Endothelial cell of umbilical vein (primary cell): ENCODE data around the gene PRR3. TPM values are rescaled to one million over a fixed set of nuclear protein-coding genes. Genes with fewer than 3 reads are reported as not detected.

Experiments
- BruUV-seq: library from RNA; stranded (reverse); fragments of 400-500 nt; replicated peaks from 2 replicates; lab custom pipeline; 2021; lab: Mats Ljungman, UMichigan
- CTCF ChIA-PET: fragments of 300-600, 350-600 bp; sonication (Branson Sonifier 250); formaldehyde crosslinking; loops from one replicate; lab custom pipeline; 2021; ENCODE audit warnings: antibody characterized with exemption, inconsistent platforms; lab: Charles Lee
- POLR2A ChIA-PET: fragments of 300-600, 350-600 bp; sonication (Branson Sonifier 250); formaldehyde crosslinking; loops from one replicate; lab custom pipeline; 2021; ENCODE audit warnings: antibody characterized with exemption, inconsistent platforms; lab: Charles Lee
- DNase-seq: peaks from one replicate; pipeline ENCODE4 v3.0.0-alpha.2; 2011; ENCODE audit warnings: low read depth, low spot score
- FAIRE-seq: peaks from 2 replicates; lab custom pipeline; 2011; peaks lifted over from hg19 to GRCh38; lab: Jason Lieb, UNC
- H2AFZ ChIP-seq: 2 replicates; pipeline ENCODE4 v1.6.0; 2012; ENCODE audit warnings: low read depth, low read length, control low read depth, inconsistent platforms
- H3K27ac ChIP-seq: 2 replicates; pipeline ENCODE4 v1.5.1; 2011; ENCODE audit warnings: low read depth, mild to moderate bottlenecking, control low read depth, low read length, moderate library complexity; ENCODE audit not compliant: insufficient read depth
- H3K27me3 ChIP-seq, 2 experiments: 2 replicates each; pipeline versions ENCODE4 v1.6.0 to v1.6.1; 2011; ENCODE audit warnings: low read length in 2 of 2, mixed read lengths in 1 of 2; ENCODE audit not compliant: control insufficient read depth in 2 of 2, insufficient read depth in 2 of 2
- H3K36me3 ChIP-seq, 2 experiments: 2 replicates in 1 of 2; 3 replicates in 1 of 2; pipeline ENCODE4 v1.5.1; 2011; ENCODE audit warnings: low read length in 2 of 2, mild to moderate bottlenecking in 1 of 2, moderate library complexity in 1 of 2; ENCODE audit not compliant: control insufficient read depth in 2 of 2, insufficient read depth in 2 of 2; ENCODE audit errors: extremely low read depth in 1 of 2
- H3K4me1 ChIP-seq: 3 replicates; pipeline ENCODE4 v1.5.1; 2011; ENCODE audit warnings: mild to moderate bottlenecking, low read length; ENCODE audit not compliant: control insufficient read depth, insufficient read depth; ENCODE audit errors: extremely low read depth
- H3K4me2 ChIP-seq: 2 replicates; pipeline ENCODE4 v1.6.1; 2011; ENCODE audit warnings: low read length, control low read depth, mixed read lengths; ENCODE audit not compliant: insufficient read depth
- H3K4me3 ChIP-seq, 3 experiments: fragments of 200-600 bp in 1 of 3; sonication (generic), shearing (Covaris generic) in 1 of 3; replicated peaks in 1 of 3; 2 replicates each; pipeline ENCODE4 v1.5.1; 2011 to 2016; ENCODE audit warnings: control low read depth in 3 of 3, low read length in 3 of 3, mild to moderate bottlenecking in 2 of 3, inconsistent platforms in 1 of 3, low read depth in 1 of 3, moderate library complexity in 1 of 3; ENCODE audit not compliant: insufficient read depth in 1 of 3
- H3K79me2 ChIP-seq: 2 replicates; pipeline ENCODE4 v1.6.0; 2012; ENCODE audit warnings: low read length, inconsistent platforms; ENCODE audit not compliant: control insufficient read depth, insufficient read depth
- H3K9ac ChIP-seq: replicated peaks from 2 replicates; pipeline ENCODE3; 2011; ENCODE audit warnings: low read length, control low read depth; ENCODE audit not compliant: insufficient read depth; ENCODE audit errors: extremely low read depth
- H3K9me1 ChIP-seq: replicated peaks from 3 replicates; pipeline ENCODE4 v1.6.0; 2011; ENCODE audit warnings: mild to moderate bottlenecking, low read length; ENCODE audit not compliant: control insufficient read depth, insufficient read depth; ENCODE audit errors: extremely low read depth
- H3K9me3 ChIP-seq: replicated peaks from 2 replicates; pipeline ENCODE4 v1.5.1; 2012; ENCODE audit warnings: low read length, inconsistent platforms; ENCODE audit not compliant: control insufficient read depth, insufficient read depth
- H4K20me1 ChIP-seq: replicated peaks from 2 replicates; pipeline ENCODE3; 2011; ENCODE audit warnings: mild to moderate bottlenecking, low read length; ENCODE audit not compliant: control insufficient read depth, insufficient read depth; ENCODE audit errors: extremely low read depth
- EZH2 ChIP-seq: IDR thresholded peaks from 2 replicates; pipeline ENCODE4 v1.6.1; 2012; ENCODE audit warnings: borderline replicate concordance, low read depth, mild to moderate bottlenecking, moderate library complexity, low read length, inconsistent platforms; ENCODE audit not compliant: severe bottlenecking
- POLR2A ChIP-seq: IDR thresholded peaks from 2 replicates; pipeline ENCODE4 v1.6.1; 2012; ENCODE audit warnings: low read depth, mild to moderate bottlenecking, control low read depth, low read length
- POLR2AphosphoS5 ChIP-seq: IDR thresholded peaks from 2 replicates; pipeline ENCODE4 v1.6.1; 2012; ENCODE audit warnings: low read depth, mild to moderate bottlenecking, control low read depth, low read length, moderate library complexity; ENCODE audit not compliant: insufficient read depth
- dilution Hi-C: fragments of 300-500 bp; cut with MboI; formaldehyde crosslinking; loops from one replicate; pipeline ENCODE4 v1.15.0; 2019; ENCODE audit warnings: low sequenced_read_pairs; ENCODE audit not compliant: extremely low pct_ligation_motif_present
- intact Hi-C: fragments of 100-400 bp; cut with micrococcal nuclease; formaldehyde crosslinking; loops from one replicate; pipeline ENCODE4 v1.10.0; 2022
- microRNA counts: library from miRNA; unstranded; fragments of <30 nt; microRNA quantifications from one replicate; lab custom pipeline; 2016
- microRNA-seq: library from miRNA; unstranded; fragments of <30 nt; microRNA quantifications from one replicate; pipeline ENCODE4 v1.2.0, GENCODE V29; 2021; ENCODE audit warnings: borderline number of aligned reads, borderline replicate concordance
- polyA plus RNA-seq, 4 experiments: library from polyadenylated mRNA; depleted of rRNA in 3 of 4; stranded (reverse) in 3 of 4; unstranded in 1 of 4; fragments of >200 nt; gene quantifications; 2 replicates each; pipeline versions ENCODE4 v1.2.1 to v1.2.3, GENCODE V29; 2011 to 2012; ENCODE audit warnings: missing spikeins in 1 of 4
- small RNA-seq: library from RNA; depleted of rRNA; stranded (forward); fragments of <200 nt; gene quantifications from one replicate; pipeline ENCODE3, GENCODE V24; 2012; ENCODE audit warnings: low replicate concordance, low read depth; ENCODE audit not compliant: insufficient read depth, insufficient read length
- total RNA-seq: library from RNA; stranded (reverse); gene quantifications from 2 replicates; pipeline ENCODE4 v1.2.3, GENCODE V29; 2021

PRR3 gene
- total and polyA plus RNA-seq, 2 donors (not counting 3 experiments of a cell fraction or from before 2014, with no cell fraction given), result 10.6 to 22.3 TPM

- CTCF ChIA-PET, result interaction anchor here (0.7 to 4.5 kb wide), 14 partner anchors 9 to 159 kb away, joined by 3 to 47 read pairs (median 6); partner anchors contain the start of gene DHX16
- H3K4me2 ChIP-seq, result no peak overlapping the region
These were observed 55.7 kb downstream of the PRR3 start for GRCh38 chr6:30612687-30613248.

More at GRCh38 chr6:30612687-30613248, 55.7 kb downstream of the PRR3 start:
- no peak overlapping the region for H3K9ac ChIP-seq
- FAIRE-seq (no peak), DNase-seq (no peak)
- no peaks in the 10 kb centered on the region for H4K20me1 ChIP-seq
- no peaks in the 10 kb centered on the region for H3K9me1 ChIP-seq
- H3K27ac ChIP-seq, result peak overlapping the region; percentile 3
- no peak overlapping the region for H3K4me3 ChIP-seq
- no TSS peak for BruUV-seq
- intact Hi-C loops (loop anchor here (5.0 kb wide), 1 partner anchor 130 kb away; no protein-coding TSS in a partner anchor), dilution Hi-C loops (no loop called here)
- H3K4me1 ChIP-seq, result peaks cover 16% of the 10 kb centered on the region
- H3K36me3 ChIP-seq, result peaks cover 10 to 12% of the 10 kb centered on the region in 2 experiments
- H3K27me3 ChIP-seq, result no peaks in the 10 kb centered on the region
- POLR2A ChIA-PET, result interaction anchor here (1.0 to 4.1 kb wide), 4 partner anchors 14 to 131 kb away, joined by 4 to 63 read pairs (median 5); no protein-coding TSS in a partner anchor
- H3K9me3 ChIP-seq, result no peaks in the 10 kb centered on the region
- TF ChIP-seq POLR2A (peak; percentile 77), EZH2 (no peak), POLR2AphosphoS5 (peak; percentile 51)
- H3K79me2 ChIP-seq, result peaks cover 28% of the 10 kb centered on the region
- no peak overlapping the region for H2AFZ ChIP-seq

MicroRNA genes within 50 kb of the gene (microRNA counts, 767-probe panel; counts per million panel counts)
- microRNA hsa-miR-877-5p (lab: Ali Mortazavi, UCI), result 723 counts per million, percentile 96 among the panel's probes with 10 or more counts

Small RNAs within 50 kb of the gene (microRNA-seq; reads per million reads assigned to microRNA genes)
- 94.1 reads per million, percentile 56 among the genes with 10 or more reads in this experiment for gene MIR877

Small RNAs within 50 kb of the gene (small RNA-seq; reads per million reads assigned to genes)
- not detected for gene MIR877

Other genes with a start within 250 kb of the PRR3 start
- gene TRIM39, start 230.4 kb upstream of the PRR3 start, total RNA-seq, result 13.1 and 13.5 TPM in 2 replicates
- 5.6 TPM in 2 replicates for gene TRIM39, start 230.4 kb upstream of the PRR3 start, polyA plus RNA-seq
- gene RPP21, start 212.1 kb upstream of the PRR3 start, total RNA-seq, result 35.0 and 35.3 TPM in 2 replicates
- gene RPP21, start 212.1 kb upstream of the PRR3 start, polyA plus RNA-seq, result 101 and 167 TPM in 2 replicates
- 249 and 271 TPM in 2 replicates for gene HLA-E, start 67.8 kb upstream of the PRR3 start, total RNA-seq
- gene HLA-E, start 67.8 kb upstream of the PRR3 start, polyA plus RNA-seq, result 277 and 298 TPM in 2 replicates
- 87.3 and 103 TPM in 2 replicates for gene GNL1, start 806 bp upstream of the PRR3 start, total RNA-seq
- gene GNL1, start 806 bp upstream of the PRR3 start, polyA plus RNA-seq, result 58.4 and 63.1 TPM in 2 replicates
- gene ABCF1, start 14.1 kb downstream of the PRR3 start, total RNA-seq, result 55.8 and 60.3 TPM in 2 replicates
- gene ABCF1, start 14.1 kb downstream of the PRR3 start, polyA plus RNA-seq, result 29.0 and 34.0 TPM in 2 replicates
- 75.1 and 88.3 TPM in 2 replicates for gene PPP1R10, start 59.9 kb downstream of the PRR3 start, total RNA-seq
- 19.2 and 20.3 TPM in 2 replicates for gene PPP1R10, start 59.9 kb downstream of the PRR3 start, polyA plus RNA-seq
- 32.6 and 33.7 TPM in 2 replicates for gene MRPS18B, start 60.5 kb downstream of the PRR3 start, total RNA-seq
- gene MRPS18B, start 60.5 kb downstream of the PRR3 start, polyA plus RNA-seq, result 47.3 and 49.1 TPM in 2 replicates
- gene ATAT1, start 69.6 kb downstream of the PRR3 start, total RNA-seq, result 18.4 and 20.2 TPM in 2 replicates
- gene ATAT1, start 69.6 kb downstream of the PRR3 start, polyA plus RNA-seq, result 17.4 and 19.4 TPM in 2 replicates
- gene C6orf136, start 89.8 kb downstream of the PRR3 start, total RNA-seq, result 18.5 and 21.0 TPM in 2 replicates
- 19.1 and 20.2 TPM in 2 replicates for gene C6orf136, start 89.8 kb downstream of the PRR3 start, polyA plus RNA-seq
- 36.3 and 38.2 TPM in 2 replicates for gene DHX16, start 115.7 kb downstream of the PRR3 start, total RNA-seq
- 62.3 and 66.5 TPM in 2 replicates for gene DHX16, start 115.7 kb downstream of the PRR3 start, polyA plus RNA-seq
- 129 and 136 TPM in 2 replicates for gene PPP1R18, start 129.3 kb downstream of the PRR3 start, total RNA-seq
- 167 and 173 TPM in 2 replicates for gene PPP1R18, start 129.3 kb downstream of the PRR3 start, polyA plus RNA-seq
- 28.5 and 32.2 TPM in 2 replicates for gene NRM, start 133.7 kb downstream of the PRR3 start, total RNA-seq
- 33.8 and 36.7 TPM in 2 replicates for gene NRM, start 133.7 kb downstream of the PRR3 start, polyA plus RNA-seq
- gene MDC1, start 160.0 kb downstream of the PRR3 start, total RNA-seq, result 42.3 and 43.6 TPM in 2 replicates
- 15.6 and 16.8 TPM in 2 replicates for gene MDC1, start 160.0 kb downstream of the PRR3 start, polyA plus RNA-seq
- 1,243 and 1,276 TPM in 2 replicates for gene TUBB, start 163.1 kb downstream of the PRR3 start, total RNA-seq
- 1,408 and 1,437 TPM in 2 replicates for gene TUBB, start 163.1 kb downstream of the PRR3 start, polyA plus RNA-seq
- 141 and 145 TPM in 2 replicates for gene FLOT1, start 185.4 kb downstream of the PRR3 start, total RNA-seq
- gene FLOT1, start 185.4 kb downstream of the PRR3 start, polyA plus RNA-seq, result 146 and 154 TPM in 2 replicates
- 163 and 170 TPM in 2 replicates for gene IER3, start 187.3 kb downstream of the PRR3 start, total RNA-seq
- gene IER3, start 187.3 kb downstream of the PRR3 start, polyA plus RNA-seq, result 344 and 468 TPM in 2 replicates